ENCODE data around the gene TUBA3D.
"Not testable (repeated sequence)": the region's sequence is repeated elsewhere in the genome, so short reads cannot be mapped to it uniquely, and the experiment has no call there.

DNA sequence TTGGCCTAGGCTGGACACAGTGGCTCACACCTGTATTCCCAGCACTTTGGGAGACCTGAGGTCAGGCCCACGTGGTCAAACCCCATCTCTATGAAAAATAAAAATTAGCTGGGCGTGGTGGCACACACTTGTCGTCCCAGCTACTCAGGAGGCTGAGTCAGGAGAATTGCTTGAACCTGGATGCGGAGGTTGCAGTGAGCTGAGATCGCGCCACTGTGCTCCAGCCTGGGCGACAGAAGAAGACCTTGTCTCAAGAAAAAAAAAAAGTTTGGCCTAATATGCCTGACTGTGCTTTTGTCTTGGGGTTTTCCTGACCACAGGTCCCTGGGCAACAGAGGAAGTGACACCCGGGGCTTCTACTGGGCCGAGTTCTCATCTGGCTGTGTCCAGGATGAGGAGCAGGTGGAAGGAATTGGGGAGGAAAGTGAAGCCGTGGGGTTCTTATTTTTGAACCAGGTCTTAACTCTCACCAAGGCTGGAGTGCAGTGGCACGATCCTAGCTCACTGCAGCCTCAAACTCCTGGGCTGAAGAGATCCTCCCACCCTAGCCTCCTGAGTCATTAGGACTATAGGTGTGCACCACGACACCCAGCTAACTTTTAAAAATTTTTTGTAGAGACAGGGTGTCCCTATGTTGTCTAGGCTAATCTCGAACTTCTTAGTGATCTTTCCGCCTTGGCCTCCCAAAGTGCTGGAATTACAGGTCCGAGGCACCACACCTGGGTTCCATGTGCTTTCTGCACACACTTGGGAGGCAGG is 38.7 kb downstream of the TUBA3D start:
- not testable (repeated sequence) for TF ChIP-seq MAFK (IDR thresholded peaks at IDR 0.05; ENCODE audit: partially characterized antibody); BHLHE40 (IDR thresholded peaks at IDR 0.05; ENCODE audit: low read depth, low read length); POLR2A (IDR thresholded peaks at IDR 0.05; ENCODE audit: low read length); MAX (IDR thresholded peaks at IDR 0.05); CEBPB (IDR thresholded peaks at IDR 0.05); CBX8 (IDR thresholded peaks at IDR 0.05); EP300 (IDR thresholded peaks at IDR 0.05); JUN (IDR thresholded peaks at IDR 0.05); ZSCAN20 (CRISPR knock-in tag; IDR thresholded peaks at IDR 0.05); CHD2 (IDR thresholded peaks at IDR 0.05; ENCODE audit: low read length, partially characterized antibody); HOXA7 (CRISPR knock-in tag; IDR thresholded peaks at IDR 0.05); NFE2L2 (conservative IDR thresholded peaks at IDR 0.05; ENCODE audit: low read length)
- TF ChIP-seq, protein P1, sequence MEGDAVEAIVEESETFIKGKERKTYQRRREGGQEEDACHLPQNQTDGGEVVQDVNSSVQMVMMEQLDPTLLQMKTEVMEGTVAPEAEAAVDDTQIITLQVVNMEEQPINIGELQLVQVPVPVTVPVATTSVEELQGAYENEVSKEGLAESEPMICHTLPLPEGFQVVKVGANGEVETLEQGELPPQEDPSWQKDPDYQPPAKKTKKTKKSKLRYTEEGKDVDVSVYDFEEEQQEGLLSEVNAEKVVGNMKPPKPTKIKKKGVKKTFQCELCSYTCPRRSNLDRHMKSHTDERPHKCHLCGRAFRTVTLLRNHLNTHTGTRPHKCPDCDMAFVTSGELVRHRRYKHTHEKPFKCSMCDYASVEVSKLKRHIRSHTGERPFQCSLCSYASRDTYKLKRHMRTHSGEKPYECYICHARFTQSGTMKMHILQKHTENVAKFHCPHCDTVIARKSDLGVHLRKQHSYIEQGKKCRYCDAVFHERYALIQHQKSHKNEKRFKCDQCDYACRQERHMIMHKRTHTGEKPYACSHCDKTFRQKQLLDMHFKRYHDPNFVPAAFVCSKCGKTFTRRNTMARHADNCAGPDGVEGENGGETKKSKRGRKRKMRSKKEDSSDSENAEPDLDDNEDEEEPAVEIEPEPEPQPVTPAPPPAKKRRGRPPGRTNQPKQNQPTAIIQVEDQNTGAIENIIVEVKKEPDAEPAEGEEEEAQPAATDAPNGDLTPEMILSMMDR (IDR thresholded peaks at IDR 0.05), result not testable (repeated sequence)
- TF ChIP-seq, protein P2, sequence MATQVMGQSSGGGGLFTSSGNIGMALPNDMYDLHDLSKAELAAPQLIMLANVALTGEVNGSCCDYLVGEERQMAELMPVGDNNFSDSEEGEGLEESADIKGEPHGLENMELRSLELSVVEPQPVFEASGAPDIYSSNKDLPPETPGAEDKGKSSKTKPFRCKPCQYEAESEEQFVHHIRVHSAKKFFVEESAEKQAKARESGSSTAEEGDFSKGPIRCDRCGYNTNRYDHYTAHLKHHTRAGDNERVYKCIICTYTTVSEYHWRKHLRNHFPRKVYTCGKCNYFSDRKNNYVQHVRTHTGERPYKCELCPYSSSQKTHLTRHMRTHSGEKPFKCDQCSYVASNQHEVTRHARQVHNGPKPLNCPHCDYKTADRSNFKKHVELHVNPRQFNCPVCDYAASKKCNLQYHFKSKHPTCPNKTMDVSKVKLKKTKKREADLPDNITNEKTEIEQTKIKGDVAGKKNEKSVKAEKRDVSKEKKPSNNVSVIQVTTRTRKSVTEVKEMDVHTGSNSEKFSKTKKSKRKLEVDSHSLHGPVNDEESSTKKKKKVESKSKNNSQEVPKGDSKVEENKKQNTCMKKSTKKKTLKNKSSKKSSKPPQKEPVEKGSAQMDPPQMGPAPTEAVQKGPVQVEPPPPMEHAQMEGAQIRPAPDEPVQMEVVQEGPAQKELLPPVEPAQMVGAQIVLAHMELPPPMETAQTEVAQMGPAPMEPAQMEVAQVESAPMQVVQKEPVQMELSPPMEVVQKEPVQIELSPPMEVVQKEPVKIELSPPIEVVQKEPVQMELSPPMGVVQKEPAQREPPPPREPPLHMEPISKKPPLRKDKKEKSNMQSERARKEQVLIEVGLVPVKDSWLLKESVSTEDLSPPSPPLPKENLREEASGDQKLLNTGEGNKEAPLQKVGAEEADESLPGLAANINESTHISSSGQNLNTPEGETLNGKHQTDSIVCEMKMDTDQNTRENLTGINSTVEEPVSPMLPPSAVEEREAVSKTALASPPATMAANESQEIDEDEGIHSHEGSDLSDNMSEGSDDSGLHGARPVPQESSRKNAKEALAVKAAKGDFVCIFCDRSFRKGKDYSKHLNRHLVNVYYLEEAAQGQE (IDR thresholded peaks at IDR 0.05), result not testable (repeated sequence)

All from A549 (cell line).